Measurements from ENCODE around the gene IGSF21.

DNA sequence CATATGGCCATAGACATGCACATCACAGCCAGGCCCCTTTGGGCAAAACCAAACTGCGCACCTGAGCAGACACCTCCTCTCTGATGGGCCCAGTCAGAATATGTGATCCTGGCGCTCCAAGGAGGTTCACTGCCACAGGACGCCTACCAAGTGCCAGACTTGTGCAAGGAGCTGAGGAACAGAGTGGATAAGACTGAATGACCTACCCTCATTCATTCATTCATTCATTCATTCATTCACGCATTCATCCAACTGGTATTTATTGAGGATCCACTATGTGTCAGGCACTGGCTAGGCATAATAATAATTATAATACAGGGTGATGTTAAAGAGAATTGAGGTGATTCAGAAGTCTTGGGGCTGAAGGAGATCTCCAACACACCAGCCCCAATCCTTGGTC lies 2.4 kb upstream of the IGSF21 start:
- TF ChIP-seq, protein P1, sequence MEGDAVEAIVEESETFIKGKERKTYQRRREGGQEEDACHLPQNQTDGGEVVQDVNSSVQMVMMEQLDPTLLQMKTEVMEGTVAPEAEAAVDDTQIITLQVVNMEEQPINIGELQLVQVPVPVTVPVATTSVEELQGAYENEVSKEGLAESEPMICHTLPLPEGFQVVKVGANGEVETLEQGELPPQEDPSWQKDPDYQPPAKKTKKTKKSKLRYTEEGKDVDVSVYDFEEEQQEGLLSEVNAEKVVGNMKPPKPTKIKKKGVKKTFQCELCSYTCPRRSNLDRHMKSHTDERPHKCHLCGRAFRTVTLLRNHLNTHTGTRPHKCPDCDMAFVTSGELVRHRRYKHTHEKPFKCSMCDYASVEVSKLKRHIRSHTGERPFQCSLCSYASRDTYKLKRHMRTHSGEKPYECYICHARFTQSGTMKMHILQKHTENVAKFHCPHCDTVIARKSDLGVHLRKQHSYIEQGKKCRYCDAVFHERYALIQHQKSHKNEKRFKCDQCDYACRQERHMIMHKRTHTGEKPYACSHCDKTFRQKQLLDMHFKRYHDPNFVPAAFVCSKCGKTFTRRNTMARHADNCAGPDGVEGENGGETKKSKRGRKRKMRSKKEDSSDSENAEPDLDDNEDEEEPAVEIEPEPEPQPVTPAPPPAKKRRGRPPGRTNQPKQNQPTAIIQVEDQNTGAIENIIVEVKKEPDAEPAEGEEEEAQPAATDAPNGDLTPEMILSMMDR (IDR thresholded peaks at IDR 0.05): no peak
- no peak for TF ChIP-seq EZH2 (IDR thresholded peaks at IDR 0.05; ENCODE audit: borderline replicate concordance, insufficient read depth, low read depth, low read length, poor library complexity, severe bottlenecking)
